Activated naive CD4-positive, alpha-beta T cell treated with anti-CD3 and anti-CD28 coated beads, Interleukin-2, amount 50 U/mL, for 24 hours (primary cell): Measurements from ENCODE around the gene HOTAIR.

ENCODE experiments used
- H3K27ac Mint-ChIP-seq: one replicate; pipeline ENCODE4 v1.8.0; 2021; ENCODE audit warnings: mild to moderate bottlenecking, mixed read lengths
- H3K27me3 Mint-ChIP-seq: one replicate; pipeline ENCODE4 v1.8.0; 2021; ENCODE audit warnings: mixed read lengths
- H3K36me3 Mint-ChIP-seq: one replicate; pipeline ENCODE4 v1.8.0; 2021; ENCODE audit warnings: mixed read lengths
- H3K4me1 Mint-ChIP-seq: one replicate; pipeline ENCODE4 v1.8.0; 2021; ENCODE audit warnings: mixed read lengths
- H3K4me3 Mint-ChIP-seq: one replicate; pipeline ENCODE4 v1.8.0; 2021; ENCODE audit warnings: mild to moderate bottlenecking, mixed read lengths
- H3K9me3 Mint-ChIP-seq: one replicate; pipeline ENCODE4 v1.8.0; 2021; ENCODE audit warnings: mixed read lengths

HOTAIR gene

DNA sequence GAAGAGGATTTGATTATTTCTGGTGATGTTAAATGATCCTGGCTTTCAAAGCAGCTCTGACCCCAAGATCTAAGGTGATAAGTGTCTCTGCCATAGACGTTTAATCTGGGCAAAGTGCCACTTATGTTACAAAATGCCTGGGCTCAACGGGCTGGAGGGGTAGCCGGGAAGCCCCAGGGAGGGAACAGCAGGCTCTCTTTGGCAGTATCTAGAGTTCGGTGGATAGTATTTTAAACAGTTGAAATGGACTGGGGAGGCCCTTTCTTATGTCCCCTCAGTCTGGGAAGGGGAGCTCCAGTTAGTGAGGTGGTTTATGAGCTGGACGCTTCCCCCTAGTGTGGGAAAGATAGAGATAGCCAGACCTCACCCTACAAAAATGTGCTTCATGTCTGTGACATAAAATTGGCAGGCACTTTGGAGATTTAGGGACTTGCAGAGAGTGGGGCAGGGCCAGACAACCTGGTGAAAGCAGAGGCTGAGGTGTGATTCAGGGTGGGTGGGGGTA, 7.3 kb downstream of the HOTAIR start:
- H3K4me1 Mint-ChIP-seq = peaks cover 39% of the 10 kb centered on the region
- peaks cover 91% of the 10 kb centered on the region for H3K27me3 Mint-ChIP-seq
- no peak overlapping the region for H3K4me3 Mint-ChIP-seq
- peaks cover 7% of the 10 kb centered on the region for H3K9me3 Mint-ChIP-seq
- peaks cover 8% of the 10 kb centered on the region for H3K36me3 Mint-ChIP-seq
- H3K27ac Mint-ChIP-seq = no peak overlapping the region

DNA sequence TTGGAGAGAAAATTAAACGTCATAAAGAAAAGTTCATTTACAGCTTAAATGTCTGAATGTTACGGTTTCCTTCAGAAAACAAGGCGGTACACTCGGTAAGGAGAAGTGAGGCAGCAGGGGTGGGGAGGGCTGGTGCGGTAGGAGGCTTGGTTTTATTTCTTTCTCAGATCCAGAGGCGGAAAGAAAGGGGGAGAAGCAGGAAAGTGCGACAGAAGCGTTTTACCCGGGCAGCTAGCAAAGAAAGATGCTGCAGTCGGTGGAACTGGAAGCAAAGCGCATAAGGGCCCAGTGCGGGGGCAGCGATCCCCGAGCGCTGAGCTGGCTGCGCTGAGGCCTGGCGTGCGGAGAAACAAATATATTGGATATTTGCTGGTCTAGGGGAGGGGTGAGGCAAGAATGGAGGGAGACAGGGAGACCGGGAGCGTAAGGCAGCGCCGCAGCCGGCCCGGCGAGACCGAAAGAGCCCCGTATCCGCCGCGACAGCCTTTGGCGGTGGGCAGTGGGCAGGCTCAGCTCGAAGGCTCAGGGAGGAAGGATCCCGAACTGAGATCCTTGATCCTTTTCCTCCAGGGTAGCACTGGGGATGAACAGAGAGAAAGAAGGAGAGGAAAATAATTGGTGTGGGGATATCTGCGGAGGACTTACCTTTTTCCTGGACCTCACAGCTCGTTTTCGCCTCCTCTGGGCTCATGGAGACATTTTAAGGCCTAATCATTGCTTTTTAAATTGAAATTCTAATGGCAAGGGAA, 8.2 kb downstream of the HOTAIR start:
- Mint-ChIP-seq H3K27ac (no peak overlapping the region), H3K36me3 (peaks cover 8% of the 10 kb centered on the region), H3K4me3 (peak overlapping the region; percentile 45), H3K27me3 (peaks cover 87% of the 10 kb centered on the region), H3K4me1 (peaks cover 39% of the 10 kb centered on the region), H3K9me3 (peaks cover 7% of the 10 kb centered on the region)

- Mint-ChIP-seq H3K27me3 (peaks cover 82% of the 10 kb centered on the region), H3K27ac (no peak overlapping the region), H3K36me3 (peaks cover 8% of the 10 kb centered on the region), H3K4me1 (peaks cover 39% of the 10 kb centered on the region), H3K4me3 (no peak overlapping the region), H3K9me3 (peaks cover 7% of the 10 kb centered on the region)
Observed at GRCh38 chr12:53966085-53966384, 8.7 kb downstream of the HOTAIR start.

DNA sequence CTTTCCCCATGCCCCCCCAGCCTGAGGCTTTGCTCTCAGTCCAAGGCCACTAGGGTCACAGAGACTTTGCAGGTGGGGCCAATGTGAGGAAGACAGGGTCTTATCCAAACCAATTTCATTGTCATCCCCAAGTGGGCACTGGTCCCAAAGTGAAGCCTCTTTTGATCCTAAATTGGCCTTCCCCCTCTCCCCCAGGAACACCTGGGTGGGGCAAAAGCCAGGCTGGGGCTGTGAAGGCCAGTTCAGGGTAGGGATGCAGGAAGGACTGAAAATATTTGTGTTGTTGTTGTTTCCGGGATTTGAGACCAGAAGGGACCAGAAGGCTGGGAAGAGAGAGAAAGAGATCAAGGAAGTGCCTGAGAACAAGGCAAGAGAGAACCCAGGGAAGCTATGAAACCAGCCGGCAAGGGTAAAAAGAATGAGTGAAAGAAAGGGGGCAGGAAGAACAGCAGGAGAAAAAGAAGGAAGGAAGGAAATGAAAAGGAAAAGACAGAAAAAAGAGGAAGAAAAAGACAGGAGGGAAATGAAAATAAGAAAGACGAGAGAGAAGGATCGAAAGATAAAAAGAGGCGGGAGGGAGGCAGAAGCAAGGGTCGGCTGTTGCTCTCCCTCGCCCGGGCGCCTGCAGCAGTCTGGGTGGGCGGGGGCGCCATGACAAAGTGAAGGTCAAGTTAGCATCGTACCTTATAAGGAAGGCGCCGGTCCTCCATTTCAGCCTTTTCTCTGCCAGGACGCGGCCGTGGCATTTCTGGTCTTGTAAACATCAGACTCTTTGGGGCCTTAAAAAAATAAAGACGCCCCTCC, 9.3 kb downstream of the HOTAIR start:
- Mint-ChIP-seq H3K27me3 (peaks cover 78% of the 10 kb centered on the region), H3K4me3 (peak overlapping the region; percentile 8), H3K27ac (peak overlapping the region; percentile 65), H3K9me3 (peaks cover 7% of the 10 kb centered on the region), H3K4me1 (peaks cover 39% of the 10 kb centered on the region), H3K36me3 (peaks cover 8% of the 10 kb centered on the region)

- Mint-ChIP-seq H3K9me3 (peaks cover 11% of the 10 kb centered on the region), H3K27me3 (peaks cover 79% of the 10 kb centered on the region), H3K4me1 (peaks cover 42% of the 10 kb centered on the region), H3K36me3 (peaks cover 9% of the 10 kb centered on the region), H3K27ac (no peak overlapping the region), H3K4me3 (peak overlapping the region; percentile 55)
Observed at GRCh38 chr12:53964315-53964713, 10.4 kb downstream of the HOTAIR start.

DNA sequence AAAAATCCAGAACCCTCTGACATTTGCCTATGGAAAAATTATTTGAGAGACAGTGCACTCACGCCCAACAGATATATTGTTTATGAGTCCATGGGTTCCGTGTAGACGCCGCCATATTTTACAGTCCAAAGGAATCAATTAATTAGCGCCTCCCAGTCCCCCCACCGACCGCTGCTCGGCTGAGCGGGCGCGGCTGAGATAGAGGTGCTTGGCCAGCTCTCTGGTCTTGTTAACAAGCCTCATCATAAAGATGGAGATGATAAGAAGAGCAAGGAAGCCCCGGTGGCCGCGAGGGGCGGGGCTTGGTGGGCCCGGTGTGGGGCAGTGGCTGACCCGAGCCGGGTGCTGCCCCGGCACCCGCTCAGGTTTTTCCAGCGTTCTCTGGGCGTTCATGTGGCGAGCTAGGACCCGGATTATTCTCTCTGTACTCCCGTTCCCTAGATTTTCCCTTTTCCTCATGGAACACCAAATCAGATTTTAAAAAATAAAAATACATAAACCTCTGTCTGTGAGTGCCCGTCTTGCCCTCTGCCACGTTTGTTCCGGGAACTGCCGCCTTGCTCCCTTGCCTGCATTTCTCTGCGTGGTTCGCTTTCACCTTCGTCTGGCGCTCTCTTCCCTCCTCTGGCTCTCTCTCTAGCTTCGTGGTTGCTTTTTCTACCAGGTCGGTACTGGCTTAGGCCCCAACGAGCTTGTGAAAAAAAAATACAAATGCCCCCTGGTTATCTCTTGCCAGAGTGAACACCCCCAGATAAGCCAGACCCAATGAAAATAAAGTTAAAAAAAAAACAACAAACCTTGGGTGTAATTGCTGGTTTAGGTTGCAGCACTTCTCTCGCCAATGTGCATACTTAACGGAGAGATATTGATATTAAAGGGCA, 11.1 kb downstream of the HOTAIR start:
- Mint-ChIP-seq H3K4me1 (peaks cover 42% of the 10 kb centered on the region), H3K36me3 (peaks cover 9% of the 10 kb centered on the region), H3K4me3 (peak overlapping the region; percentile 55), H3K9me3 (peaks cover 11% of the 10 kb centered on the region), H3K27me3 (peaks cover 77% of the 10 kb centered on the region), H3K27ac (peak overlapping the region; percentile 41)

GRCh38 chr12:53963005-53963404, 11.7 kb downstream of the HOTAIR start:
- peaks cover 42% of the 10 kb centered on the region for H3K4me1 Mint-ChIP-seq
- H3K36me3 Mint-ChIP-seq = peaks cover 9% of the 10 kb centered on the region
- no peak overlapping the region for H3K4me3 Mint-ChIP-seq
- H3K27ac Mint-ChIP-seq = peak overlapping the region; percentile 41
- peaks cover 77% of the 10 kb centered on the region for H3K27me3 Mint-ChIP-seq
- peaks cover 11% of the 10 kb centered on the region for H3K9me3 Mint-ChIP-seq

DNA sequence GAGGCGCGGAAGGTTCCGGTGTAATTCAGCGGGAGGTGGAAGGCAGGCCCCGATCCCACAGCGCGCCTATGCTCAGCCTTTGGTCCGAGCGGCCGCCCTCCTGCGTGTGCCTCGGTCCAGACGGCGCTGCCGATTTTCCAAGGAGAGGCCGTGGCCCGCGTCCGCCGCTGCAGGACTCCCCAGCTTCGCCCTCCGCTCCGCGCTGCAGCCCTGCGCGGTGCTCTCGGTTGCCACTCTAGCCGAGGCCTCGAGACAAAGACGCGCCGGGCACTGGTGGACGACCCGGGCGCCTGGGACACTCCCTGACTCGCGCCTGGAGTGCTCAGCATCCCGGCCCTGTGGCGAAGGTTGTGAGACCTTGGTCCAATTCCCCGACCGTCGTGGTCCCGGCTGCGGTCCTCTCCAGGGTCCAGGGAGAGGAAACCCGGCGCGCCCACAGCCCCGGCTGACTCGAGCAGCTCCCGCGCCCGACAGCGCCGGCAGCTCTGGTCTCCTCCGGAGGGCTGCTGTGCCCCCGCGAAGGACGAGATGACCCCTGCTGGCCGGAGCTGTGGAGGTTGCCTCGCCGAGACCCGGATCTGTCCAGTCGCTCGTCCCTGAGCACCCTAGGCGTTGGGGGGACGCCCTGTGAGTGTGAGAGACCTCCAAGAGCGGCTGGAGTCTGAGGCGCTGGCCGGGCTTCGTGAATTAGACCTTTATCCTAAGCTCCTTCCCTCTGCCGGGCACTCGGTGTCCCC, 13.6 kb downstream of the HOTAIR start:
- no peak overlapping the region for H3K27ac Mint-ChIP-seq
- H3K36me3 Mint-ChIP-seq = peaks cover 8% of the 10 kb centered on the region
- H3K9me3 Mint-ChIP-seq = peaks cover 11% of the 10 kb centered on the region
- peaks cover 39% of the 10 kb centered on the region for H3K4me1 Mint-ChIP-seq
- no peak overlapping the region for H3K4me3 Mint-ChIP-seq
- H3K27me3 Mint-ChIP-seq = peaks cover 73% of the 10 kb centered on the region

GRCh38 chr12:53960187-53961024, 14.3 kb downstream of the HOTAIR start:
- Mint-ChIP-seq H3K36me3 (peaks cover 6% of the 10 kb centered on the region), H3K4me1 (peaks cover 37% of the 10 kb centered on the region), H3K4me3 (no peak overlapping the region), H3K27me3 (peaks cover 76% of the 10 kb centered on the region), H3K27ac (peak overlapping the region; percentile 74), H3K9me3 (peaks cover 11% of the 10 kb centered on the region)

GRCh38 chr12:53959314-53959713, 15.4 kb downstream of the HOTAIR start:
- H3K27ac Mint-ChIP-seq = no peak overlapping the region
- peaks cover 28% of the 10 kb centered on the region for H3K4me1 Mint-ChIP-seq
- peaks cover 9% of the 10 kb centered on the region for H3K9me3 Mint-ChIP-seq
- H3K27me3 Mint-ChIP-seq = peaks cover 68% of the 10 kb centered on the region
- peaks cover 5% of the 10 kb centered on the region for H3K36me3 Mint-ChIP-seq
- no peak overlapping the region for H3K4me3 Mint-ChIP-seq

DNA sequence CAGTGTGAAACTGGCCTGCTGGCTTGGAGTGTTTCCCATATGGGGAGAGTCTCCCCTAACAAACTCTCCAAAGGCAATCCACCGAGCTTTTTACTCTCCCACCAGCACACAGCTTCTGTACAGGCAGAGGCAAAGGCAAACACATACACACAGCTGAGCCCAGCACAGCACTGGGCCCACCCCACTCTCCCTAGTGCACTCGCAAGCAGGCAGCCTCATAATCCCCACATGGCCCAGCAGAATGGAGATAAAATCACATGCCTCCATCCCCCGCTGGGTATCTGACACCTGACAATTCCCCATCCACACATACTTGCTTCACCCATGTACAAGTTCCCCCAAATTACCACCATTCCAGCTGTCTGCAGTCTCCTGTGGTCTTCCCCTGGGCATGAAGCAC, 16.6 kb downstream of the HOTAIR start:
- Mint-ChIP-seq H3K27ac (no peak overlapping the region), H3K9me3 (peaks cover 8% of the 10 kb centered on the region), H3K4me3 (no peak overlapping the region), H3K27me3 (peaks cover 68% of the 10 kb centered on the region), H3K36me3 (peaks cover 2% of the 10 kb centered on the region), H3K4me1 (peaks cover 23% of the 10 kb centered on the region)

- Mint-ChIP-seq H3K27ac (no peak overlapping the region), H3K9me3 (peaks cover 8% of the 10 kb centered on the region), H3K4me1 (peaks cover 23% of the 10 kb centered on the region), H3K36me3 (peaks cover 2% of the 10 kb centered on the region), H3K4me3 (no peak overlapping the region), H3K27me3 (peaks cover 70% of the 10 kb centered on the region)
Observed at GRCh38 chr12:53956914-53957536, 17.7 kb downstream of the HOTAIR start.

DNA sequence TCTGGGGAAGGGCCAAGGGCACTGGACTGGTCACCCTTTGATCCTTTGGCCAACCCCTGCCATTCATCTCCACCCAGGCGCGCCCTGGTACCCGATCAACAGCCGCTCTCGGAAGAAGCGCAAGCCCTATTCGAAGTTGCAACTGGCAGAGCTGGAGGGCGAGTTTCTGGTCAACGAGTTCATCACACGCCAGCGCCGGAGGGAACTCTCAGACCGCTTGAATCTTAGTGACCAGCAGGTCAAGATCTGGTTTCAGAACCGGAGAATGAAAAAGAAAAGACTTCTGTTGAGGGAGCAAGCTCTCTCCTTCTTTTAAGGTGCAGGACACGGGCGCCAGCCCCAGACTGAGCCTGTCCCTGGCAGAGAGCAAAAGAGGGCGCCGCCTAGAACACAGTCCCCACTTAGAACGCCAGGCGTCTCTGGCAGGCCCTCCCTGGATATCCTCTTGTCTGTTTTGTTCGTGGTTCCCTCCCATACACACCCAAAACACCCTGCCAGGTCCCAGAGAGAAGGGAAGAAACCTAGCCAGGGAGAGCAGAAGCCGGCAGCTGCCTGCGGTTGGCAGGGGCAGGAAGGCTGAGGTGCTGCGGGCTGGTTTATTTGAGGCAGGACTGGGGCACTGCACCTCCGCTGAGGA, 18.4 kb downstream of the HOTAIR start:
- H3K4me3 Mint-ChIP-seq = no peak overlapping the region
- peaks cover 2% of the 10 kb centered on the region for H3K36me3 Mint-ChIP-seq
- peaks cover 8% of the 10 kb centered on the region for H3K9me3 Mint-ChIP-seq
- peak overlapping the region; percentile 67 for H3K27ac Mint-ChIP-seq
- peaks cover 70% of the 10 kb centered on the region for H3K27me3 Mint-ChIP-seq
- peaks cover 23% of the 10 kb centered on the region for H3K4me1 Mint-ChIP-seq
